Panc1 (cell line): Measurements from ENCODE around the gene VWF.

Experiments used
- CTCF ChIP-seq: fragments of 450-650 bp; IDR thresholded peaks from 2 replicates; pipeline ENCODE4 v1.5.1; 2017; ENCODE audit warnings: mild to moderate bottlenecking
- REST ChIP-seq, 2 experiments: IDR thresholded peaks; 2 replicates each; pipeline ENCODE4 v1.6.1; 2011 to 2012; ENCODE audit warnings: low read depth in 2 of 2, control low read depth in 1 of 2, low read length in 1 of 2, mild to moderate bottlenecking in 1 of 2, moderate library complexity in 1 of 2; ENCODE audit not compliant: insufficient read depth in 1 of 2
- SIN3A ChIP-seq: IDR thresholded peaks from 2 replicates; pipeline ENCODE4 v1.6.1; 2012; ENCODE audit warnings: low read depth, mild to moderate bottlenecking, low read length, moderate library complexity, borderline replicate concordance; ENCODE audit not compliant: insufficient read depth

- TF ChIP-seq CTCF (peak; percentile 47), REST (IDR thresholded peaks at IDR 0.05; ENCODE audit: insufficient read depth in 1 of 2, low read depth in 2 of 2, low read length in 1 of 2) (no peak), SIN3A (no peak)
Observed at GRCh38 chr12:6056406-6057240, 67.8 kb downstream of the VWF start.
